Lower lobe of right lung (tissue), 2 donors: ENCODE data around the gene WIPF3. TPM values are rescaled to one million over a fixed set of nuclear protein-coding genes. Genes with fewer than 3 reads are reported as not detected.

Source experiments
- ATAC-seq, 2 donors: fragments of 200-7000 bp; cut with Tn5 transposase; one replicate each; pipeline ENCODE4 v1.9.1; 2020 to 2022; ENCODE audit warnings: mild to moderate bottlenecking in 2 of 2, moderate library complexity in 2 of 2
- DNase-seq: peaks from one replicate; pipeline ENCODE4 v3.0.0-alpha.2; 2020
- H3K27ac ChIP-seq: fragments of 200-600 bp; one replicate; pipeline ENCODE4 v1.8.0; 2022
- H3K27me3 ChIP-seq: fragments of 200-600 bp; one replicate; pipeline ENCODE4 v1.8.0; 2022; ENCODE audit warnings: low read depth
- H3K36me3 ChIP-seq: fragments of 200-600 bp; one replicate; pipeline ENCODE4 v1.8.0; 2022; ENCODE audit warnings: mild to moderate bottlenecking
- H3K4me1 ChIP-seq: fragments of 200-600 bp; one replicate; pipeline ENCODE4 v1.8.0; 2022
- H3K4me3 ChIP-seq: fragments of 200-600 bp; one replicate; pipeline ENCODE4 v1.8.0; 2022; ENCODE audit warnings: mild to moderate bottlenecking
- H3K9me3 ChIP-seq: fragments of 200-600 bp; one replicate; pipeline ENCODE4 v1.8.0; 2022
- intact Hi-C: fragments of 100-400 bp; cut with DNase I; formaldehyde crosslinking; loops from one replicate; pipeline ENCODE4 v1.11.0; 2022
- total RNA-seq: library from RNA; stranded (reverse); fragmentation: NEBNext Ultra II Directional; extraction: Animal tissue kit (Norgen Biotek cat#: 25700); gene quantifications from one replicate; pipeline ENCODE4 v1.2.1, GENCODE V29; 2021
- TF ChIP-seq, protein P1 (sequence below): fragments of 200-600 bp; IDR thresholded peaks from one replicate; pipeline ENCODE4 v1.8.0; 2022; ENCODE audit warnings: antibody characterized with exemption, mild to moderate bottlenecking
- donor health status: DM: no; HTN: yes; CAD: no; lungs with severe emphysema.

WIPF3 gene
- total RNA-seq, 1 donor from 2014 or later = 0.95 TPM

DNA sequence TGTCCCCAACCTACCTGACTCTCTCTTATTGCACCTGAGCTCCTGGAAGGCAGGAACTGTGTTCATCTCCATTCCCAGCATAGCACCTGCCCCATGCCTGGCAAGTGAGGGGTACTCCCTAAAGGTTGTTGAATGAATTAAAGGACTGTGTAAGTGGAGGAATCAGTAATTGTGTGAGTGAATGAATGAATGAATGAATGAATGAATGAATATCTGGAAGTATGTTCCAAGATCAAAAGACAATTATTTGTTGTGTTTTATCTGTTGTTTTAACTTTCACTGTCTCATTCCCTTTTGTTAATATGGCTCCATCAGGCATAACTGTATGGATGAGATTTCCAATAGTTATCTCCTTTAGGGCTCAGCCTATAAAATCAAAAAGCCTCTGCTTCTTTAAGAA, 4.0 kb downstream of the WIPF3 start:
- peaks cover 12% of the 10 kb centered on the region for H3K4me1 ChIP-seq
- intact Hi-C loops = no loop called here
- TF ChIP-seq, protein P1, sequence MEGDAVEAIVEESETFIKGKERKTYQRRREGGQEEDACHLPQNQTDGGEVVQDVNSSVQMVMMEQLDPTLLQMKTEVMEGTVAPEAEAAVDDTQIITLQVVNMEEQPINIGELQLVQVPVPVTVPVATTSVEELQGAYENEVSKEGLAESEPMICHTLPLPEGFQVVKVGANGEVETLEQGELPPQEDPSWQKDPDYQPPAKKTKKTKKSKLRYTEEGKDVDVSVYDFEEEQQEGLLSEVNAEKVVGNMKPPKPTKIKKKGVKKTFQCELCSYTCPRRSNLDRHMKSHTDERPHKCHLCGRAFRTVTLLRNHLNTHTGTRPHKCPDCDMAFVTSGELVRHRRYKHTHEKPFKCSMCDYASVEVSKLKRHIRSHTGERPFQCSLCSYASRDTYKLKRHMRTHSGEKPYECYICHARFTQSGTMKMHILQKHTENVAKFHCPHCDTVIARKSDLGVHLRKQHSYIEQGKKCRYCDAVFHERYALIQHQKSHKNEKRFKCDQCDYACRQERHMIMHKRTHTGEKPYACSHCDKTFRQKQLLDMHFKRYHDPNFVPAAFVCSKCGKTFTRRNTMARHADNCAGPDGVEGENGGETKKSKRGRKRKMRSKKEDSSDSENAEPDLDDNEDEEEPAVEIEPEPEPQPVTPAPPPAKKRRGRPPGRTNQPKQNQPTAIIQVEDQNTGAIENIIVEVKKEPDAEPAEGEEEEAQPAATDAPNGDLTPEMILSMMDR = no peak
- no peak overlapping the region for H3K27ac ChIP-seq
- no peaks in the 10 kb centered on the region for H3K36me3 ChIP-seq
- no peaks in the 10 kb centered on the region for H3K9me3 ChIP-seq
- no peak overlapping the region for H3K4me3 ChIP-seq
- ATAC-seq = no peak
- DNase-seq = no peak
- peaks cover 57% of the 10 kb centered on the region for H3K27me3 ChIP-seq

- H3K36me3 ChIP-seq = no peaks in the 10 kb centered on the region
- no peak overlapping the region for H3K27ac ChIP-seq
- H3K4me3 ChIP-seq = no peak overlapping the region
- H3K27me3 ChIP-seq = peaks cover 51% of the 10 kb centered on the region
- TF ChIP-seq, protein P1 = no peak
- ATAC-seq = no peak
- DNase-seq = no peak
- no peaks in the 10 kb centered on the region for H3K9me3 ChIP-seq
- intact Hi-C loops = no loop called here
- H3K4me1 ChIP-seq = peaks cover 12% of the 10 kb centered on the region
Observed at GRCh38 chr7:29810813-29811482, 4.6 kb downstream of the WIPF3 start.

DNA sequence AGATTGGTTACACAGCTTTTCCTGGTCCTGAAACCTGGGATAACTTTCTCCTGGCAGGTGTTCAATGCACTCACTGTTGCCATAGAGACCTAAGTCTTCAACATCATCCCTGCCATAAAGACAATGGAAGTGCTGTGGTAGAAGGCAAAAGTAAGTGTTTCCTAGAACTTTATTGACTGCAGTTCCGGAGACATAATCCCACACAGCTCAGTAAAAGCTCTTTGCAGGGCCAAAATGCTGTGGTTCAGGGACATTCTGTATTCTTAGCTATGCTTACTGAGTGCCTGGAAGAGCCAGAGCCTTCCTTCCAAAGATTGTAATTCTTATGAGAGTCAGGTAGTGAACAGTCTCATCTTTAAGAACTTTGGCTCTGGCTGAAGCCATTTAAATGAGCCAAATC, 5.3 kb downstream of the WIPF3 start:
- TF ChIP-seq, protein P1 = no peak
- no peak for ATAC-seq
- intact Hi-C loops = no loop called here
- no peak for DNase-seq
- no peak overlapping the region for H3K27ac ChIP-seq
- H3K36me3 ChIP-seq = no peaks in the 10 kb centered on the region
- H3K4me1 ChIP-seq = peaks cover 12% of the 10 kb centered on the region
- H3K27me3 ChIP-seq = peaks cover 44% of the 10 kb centered on the region
- no peaks in the 10 kb centered on the region for H3K9me3 ChIP-seq
- no peak overlapping the region for H3K4me3 ChIP-seq

DNA sequence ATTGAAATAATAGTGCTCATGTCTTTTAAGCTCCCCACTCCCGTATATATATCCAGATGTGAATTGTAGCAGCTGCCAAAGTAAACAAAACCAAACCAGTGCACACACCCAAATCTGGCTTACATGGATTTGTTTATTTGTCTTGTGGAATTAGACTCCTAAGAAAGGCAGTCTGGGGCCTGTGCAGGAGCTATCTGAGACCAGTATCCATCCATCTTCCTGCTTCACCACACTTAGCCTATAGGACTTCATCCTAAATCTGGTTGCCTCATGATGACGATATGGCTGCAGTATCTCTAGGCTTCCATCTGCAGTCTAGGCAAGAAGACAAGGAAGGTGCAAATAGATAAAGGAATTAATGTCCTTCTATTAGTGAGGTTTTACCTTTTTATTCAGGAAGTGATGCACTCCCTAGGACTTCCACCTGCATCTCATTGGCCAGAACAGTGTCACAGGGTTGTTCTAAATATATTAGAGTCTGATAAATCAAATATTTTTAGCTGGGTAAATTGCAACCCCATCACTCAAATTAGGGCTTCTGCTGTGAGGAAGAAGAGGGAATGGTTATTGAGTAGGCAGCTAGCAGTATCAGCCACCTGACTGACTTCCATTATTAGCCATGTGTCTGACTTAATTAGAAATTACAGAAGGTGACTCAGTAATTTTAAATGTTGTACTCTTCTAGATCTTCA, 6.0 kb downstream of the WIPF3 start:
- intact Hi-C loops = no loop called here
- peaks cover 37% of the 10 kb centered on the region for H3K27me3 ChIP-seq

DNA sequence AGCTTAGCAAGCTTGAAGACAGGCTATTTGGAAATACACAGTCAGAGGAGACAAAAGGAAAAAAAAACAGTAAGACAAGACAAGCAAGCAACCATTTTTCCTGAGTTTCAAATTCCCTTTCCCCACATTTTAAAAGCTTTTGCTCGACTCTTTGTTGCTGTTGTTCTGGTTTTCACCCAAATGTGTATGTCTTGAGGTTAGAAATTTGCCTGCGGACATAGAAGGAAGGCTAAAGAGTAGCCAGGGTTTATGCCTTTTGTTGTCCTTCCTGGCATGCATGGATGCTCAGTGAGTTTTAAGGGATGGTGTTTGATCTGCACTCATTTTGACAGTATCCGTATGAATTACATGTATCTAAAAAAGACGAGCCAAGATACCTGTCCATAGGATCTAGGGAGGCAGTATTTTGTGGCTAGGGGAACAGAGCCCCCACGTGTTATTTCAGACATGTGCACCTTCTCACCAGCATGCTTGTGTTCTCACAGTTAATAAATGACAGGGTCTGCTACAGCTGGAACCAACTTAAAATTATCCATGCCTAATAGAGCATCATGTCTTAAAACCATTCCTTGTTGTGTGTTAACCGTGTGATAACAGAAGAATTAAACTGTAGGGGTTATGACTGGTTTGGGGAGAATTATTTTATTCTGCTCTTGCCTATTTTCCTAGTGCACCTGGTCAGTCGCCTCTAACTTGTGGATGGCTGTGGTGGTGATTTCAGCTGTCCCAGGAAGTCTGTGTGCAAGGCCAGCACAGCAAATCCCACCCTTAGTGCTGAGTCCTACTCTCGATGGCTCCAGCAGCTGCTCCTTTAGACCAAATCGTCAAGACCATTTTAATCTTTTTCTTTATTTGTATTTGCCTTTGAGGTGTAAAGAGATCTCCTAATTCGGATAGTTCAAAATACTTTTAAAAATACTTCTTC, 9.1 kb downstream of the WIPF3 start:
- Histone ChIP-seq H3K4me3 (no peak overlapping the region), H3K27ac (no peak overlapping the region), H3K36me3 (no peaks in the 10 kb centered on the region), H3K9me3 (no peaks in the 10 kb centered on the region), H3K4me1 (no peaks in the 10 kb centered on the region), H3K27me3 (peaks cover 6% of the 10 kb centered on the region)
- ATAC-seq (no peak), DNase-seq (no peak)
- TF ChIP-seq, protein P1 = no peak
- intact Hi-C loops = no loop called here

More for the DNA sequence above, 6.0 kb downstream of the WIPF3 start:
- Histone ChIP-seq H3K27ac (no peak overlapping the region), H3K4me3 (no peak overlapping the region), H3K9me3 (no peaks in the 10 kb centered on the region), H3K36me3 (no peaks in the 10 kb centered on the region), H3K4me1 (peaks cover 5% of the 10 kb centered on the region)
- DNase-seq (no peak), ATAC-seq (no peak)
- TF ChIP-seq, protein P1 = no peak
